ENCODE results near the gene SYF2. TPM values are rescaled to one million over a fixed set of nuclear protein-coding genes. Genes with fewer than 3 reads are reported as not detected.

Gene SYF2
- total RNA-seq, 1 donor from 2014 or later, result 41.4 TPM

DNA sequence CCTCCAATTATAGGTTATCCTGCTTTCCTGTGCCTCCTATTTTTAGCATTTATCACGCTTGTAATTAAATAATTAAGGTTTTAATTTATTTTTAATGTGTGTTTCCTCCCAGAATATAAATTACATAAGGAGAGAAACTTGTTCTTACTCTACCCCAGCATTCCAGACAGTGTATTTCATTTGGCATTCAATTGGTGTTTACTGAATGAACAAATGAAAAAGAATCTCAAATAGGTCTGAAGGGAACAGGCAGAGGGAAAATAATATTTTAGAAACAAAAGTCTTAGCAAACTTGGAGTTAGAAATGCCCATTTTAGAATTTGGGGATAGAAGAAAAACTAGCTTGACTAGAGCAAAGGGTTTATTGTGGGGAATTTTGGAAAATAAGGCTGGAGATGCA is 24.9 kb upstream of the SYF2 start:
- H3K27ac Mint-ChIP-seq, result no peak overlapping the region
- peaks cover 3% of the 10 kb centered on the region for H3K36me3 Mint-ChIP-seq (ENCODE audit: low read depth)
- no peak overlapping the region for H3K4me3 Mint-ChIP-seq
- H3K4me1 Mint-ChIP-seq (ENCODE audit: low read depth), result no peaks in the 10 kb centered on the region
- intact Hi-C loops (cut with micrococcal nuclease), result no loop called here
- DNase-seq (ENCODE audit: low spot score), result no peak
- no peaks in the 10 kb centered on the region for H3K27me3 Mint-ChIP-seq (ENCODE audit: insufficient read depth)
- H3K9me3 Mint-ChIP-seq, result no peaks in the 10 kb centered on the region

GRCh38 chr1:25256578-25256965 is 24.3 kb upstream of the SYF2 start:
- Mint-ChIP-seq H3K4me1 (ENCODE audit: low read depth) (no peaks in the 10 kb centered on the region), H3K27ac (no peak overlapping the region), H3K4me3 (no peak overlapping the region), H3K9me3 (no peaks in the 10 kb centered on the region), H3K36me3 (ENCODE audit: low read depth) (no peaks in the 10 kb centered on the region), H3K27me3 (ENCODE audit: insufficient read depth) (peaks cover 2% of the 10 kb centered on the region)
- intact Hi-C loops (cut with micrococcal nuclease), result no loop called here
- DNase-seq (ENCODE audit: low spot score), result no peak

DNA sequence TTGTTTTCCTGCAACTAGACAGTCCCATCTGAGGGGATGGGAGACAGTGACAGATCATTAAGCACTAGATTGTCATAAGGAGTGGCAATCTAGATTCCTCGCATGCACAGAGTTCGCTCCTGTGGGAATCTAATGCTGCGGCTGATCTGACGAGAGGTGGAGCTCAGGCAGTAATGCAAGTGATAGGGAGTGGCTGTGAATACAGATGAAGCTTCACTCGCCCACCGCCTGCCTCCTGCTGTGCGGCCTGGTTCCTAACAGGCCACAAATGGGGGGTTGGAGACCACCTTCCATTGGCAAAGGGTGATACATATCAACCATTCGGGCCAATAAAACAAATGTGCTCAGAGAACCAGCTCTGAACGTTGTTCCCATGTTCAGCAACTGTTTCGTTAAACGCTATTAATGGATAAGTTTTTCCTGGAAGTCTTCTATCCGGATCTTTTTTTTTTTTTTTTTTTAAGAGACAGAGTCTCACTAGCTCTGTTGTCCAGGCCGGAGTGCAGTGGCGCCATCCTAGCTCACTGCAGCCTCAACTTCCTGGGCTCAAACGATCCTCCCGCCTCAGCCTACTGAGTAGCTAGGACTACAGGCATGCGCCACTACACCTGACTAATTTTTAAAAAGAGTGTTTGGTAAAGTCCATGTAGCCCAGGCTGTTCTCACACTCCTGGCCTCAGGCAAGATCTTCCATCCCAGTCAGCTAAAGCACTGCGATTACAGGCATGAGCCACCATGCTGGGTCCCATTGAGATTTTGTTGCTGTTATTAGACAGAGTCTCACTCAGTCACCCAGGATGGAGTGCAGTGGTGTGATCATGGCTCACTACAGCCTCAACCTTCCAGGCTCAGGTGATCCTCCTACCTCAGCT is 23.6 kb upstream of the SYF2 start:
- intact Hi-C loops (cut with micrococcal nuclease), result no loop called here
- H3K36me3 Mint-ChIP-seq (ENCODE audit: low read depth), result no peaks in the 10 kb centered on the region
- no peaks in the 10 kb centered on the region for H3K4me1 Mint-ChIP-seq (ENCODE audit: low read depth)
- H3K4me3 Mint-ChIP-seq, result no peak overlapping the region
- no peak for DNase-seq (ENCODE audit: low spot score)
- no peaks in the 10 kb centered on the region for H3K9me3 Mint-ChIP-seq
- peaks cover 2% of the 10 kb centered on the region for H3K27me3 Mint-ChIP-seq (ENCODE audit: insufficient read depth)
- no peak overlapping the region for H3K27ac Mint-ChIP-seq

GRCh38 chr1:25253911-25254310 is 21.6 kb upstream of the SYF2 start:
- no peaks in the 10 kb centered on the region for H3K4me1 Mint-ChIP-seq (ENCODE audit: low read depth)

DNA sequence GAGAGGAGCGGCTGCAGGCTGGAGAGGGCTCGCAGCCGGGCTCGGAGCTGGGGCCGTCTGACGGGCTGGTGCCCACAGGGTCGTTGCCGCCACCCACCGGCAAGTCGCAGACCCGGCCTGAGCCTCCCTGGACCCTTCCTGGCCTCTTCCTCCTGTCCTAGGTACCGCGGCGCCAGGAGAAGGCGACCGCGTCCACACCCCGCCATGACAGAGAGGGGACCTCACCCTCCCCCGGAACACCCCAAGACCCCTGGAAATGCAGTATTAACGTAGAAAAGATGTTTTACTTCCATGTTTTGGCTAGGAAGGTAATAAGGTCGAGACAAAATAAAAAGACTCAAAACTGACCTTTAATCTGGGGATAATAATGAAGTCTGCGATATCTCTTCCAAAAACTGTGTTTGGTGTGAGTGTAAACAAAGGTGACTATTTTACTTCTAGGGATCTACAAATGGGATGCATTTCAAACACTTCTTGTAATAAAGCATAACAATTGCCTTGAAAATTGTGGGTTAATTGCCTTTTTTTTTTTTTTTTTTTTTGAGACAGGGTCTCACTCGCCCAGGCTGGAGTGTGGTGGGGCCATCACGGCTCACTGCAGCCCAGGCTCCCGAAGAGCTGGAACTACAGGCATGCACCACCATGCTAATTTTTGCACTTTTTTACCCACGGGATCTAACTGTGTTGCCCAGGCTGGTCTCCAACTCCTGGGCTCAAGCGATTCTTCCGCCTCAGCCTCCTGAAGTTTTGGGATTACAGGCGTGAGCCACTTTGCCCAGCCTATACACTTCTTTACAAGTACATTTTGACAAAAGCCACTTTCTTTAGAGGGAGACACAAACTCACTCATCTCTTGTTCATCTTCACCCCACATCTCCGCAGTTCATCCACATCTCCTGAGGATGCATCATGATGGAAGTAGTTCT is 15.8 kb upstream of the SYF2 start:
- intact Hi-C loops (cut with micrococcal nuclease), result loop anchor here (1.0 to 10.0 kb wide), 12 partner anchors 9 to 1987 kb away; partner anchors contain the start of genes MACO1, PAFAH2, RCAN3 and SRRM1
- peaks cover 42% of the 10 kb centered on the region for H3K4me1 Mint-ChIP-seq (ENCODE audit: low read depth)
- peak overlapping the region; percentile 77 for H3K27ac Mint-ChIP-seq
- no peak for DNase-seq (ENCODE audit: low spot score)
- peaks cover 38% of the 10 kb centered on the region for H3K36me3 Mint-ChIP-seq (ENCODE audit: low read depth)
- H3K27me3 Mint-ChIP-seq (ENCODE audit: insufficient read depth), result peaks cover 2% of the 10 kb centered on the region
- H3K4me3 Mint-ChIP-seq, result peak overlapping the region; percentile 92
- H3K9me3 Mint-ChIP-seq, result no peaks in the 10 kb centered on the region

More at GRCh38 chr1:25253911-25254310, 21.6 kb upstream of the SYF2 start:
- Mint-ChIP-seq H3K27ac (no peak overlapping the region), H3K36me3 (ENCODE audit: low read depth) (no peaks in the 10 kb centered on the region), H3K9me3 (no peaks in the 10 kb centered on the region), H3K4me3 (no peak overlapping the region), H3K27me3 (ENCODE audit: insufficient read depth) (peaks cover 2% of the 10 kb centered on the region)
- intact Hi-C loops (cut with micrococcal nuclease), result no loop called here
- DNase-seq (ENCODE audit: low spot score), result no peak

GRCh38 chr1:25247024-25247828 is 14.9 kb upstream of the SYF2 start, which contains the start of gene RSRP1:
TSS of gene RSRP1 (minus strand) at chr1:25247454. CDS start at chr1:25246963, 491 bp downstream.
- intact Hi-C loops (cut with micrococcal nuclease), result loop anchor here (1.0 to 10.0 kb wide), 12 partner anchors 8 to 1988 kb away; partner anchors contain the start of genes MACO1, PAFAH2, RCAN3 and SRRM1

DNA sequence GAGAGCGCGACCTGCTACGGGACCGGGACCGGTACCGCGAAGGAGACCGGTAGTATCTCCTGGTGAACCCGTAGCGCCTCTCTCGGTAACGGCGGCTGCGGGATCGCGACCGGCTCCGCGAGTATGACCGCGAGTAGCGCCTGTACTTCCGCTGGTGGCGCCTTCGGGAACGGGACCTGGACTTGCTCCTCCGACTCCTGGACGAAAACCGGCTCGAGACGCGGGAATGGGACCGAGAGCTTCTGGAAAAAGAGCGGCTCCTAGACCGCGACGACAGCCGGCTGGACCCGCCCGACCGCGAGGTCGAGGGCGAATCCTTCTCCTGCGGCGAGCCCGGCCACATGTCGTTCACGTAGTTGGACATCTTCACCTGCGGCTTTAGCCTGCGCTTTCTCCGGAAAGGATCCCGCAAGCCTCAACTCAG is 14.3 kb upstream of the SYF2 start:
- intact Hi-C loops (cut with micrococcal nuclease), result loop anchor here (1.0 to 10.0 kb wide), 12 partner anchors 7 to 1988 kb away; partner anchors contain the start of genes MACO1, PAFAH2, RCAN3 and SRRM1
- no peak for DNase-seq (ENCODE audit: low spot score)
- Mint-ChIP-seq H3K4me3 (peak overlapping the region; percentile 92), H3K9me3 (no peaks in the 10 kb centered on the region), H3K4me1 (ENCODE audit: low read depth) (peaks cover 55% of the 10 kb centered on the region), H3K27ac (peak overlapping the region; percentile 99), H3K36me3 (ENCODE audit: low read depth) (peaks cover 49% of the 10 kb centered on the region), H3K27me3 (ENCODE audit: insufficient read depth) (peaks cover under 1% of the 10 kb centered on the region)

More at GRCh38 chr1:25247024-25247828, 14.9 kb upstream of the SYF2 start, which contains the start of gene RSRP1:
- Mint-ChIP-seq H3K27me3 (ENCODE audit: insufficient read depth) (peaks cover 2% of the 10 kb centered on the region), H3K27ac (peak within 1 kb of the TSS; percentile 99), H3K9me3 (no peaks in the 10 kb centered on the region), H3K4me3 (peak within 1 kb of the TSS; percentile 92), H3K4me1 (ENCODE audit: low read depth) (peaks cover 50% of the 10 kb centered on the region), H3K36me3 (ENCODE audit: low read depth) (peaks cover 46% of the 10 kb centered on the region)
- peak; percentile 100 for DNase-seq (ENCODE audit: low spot score)

DNA sequence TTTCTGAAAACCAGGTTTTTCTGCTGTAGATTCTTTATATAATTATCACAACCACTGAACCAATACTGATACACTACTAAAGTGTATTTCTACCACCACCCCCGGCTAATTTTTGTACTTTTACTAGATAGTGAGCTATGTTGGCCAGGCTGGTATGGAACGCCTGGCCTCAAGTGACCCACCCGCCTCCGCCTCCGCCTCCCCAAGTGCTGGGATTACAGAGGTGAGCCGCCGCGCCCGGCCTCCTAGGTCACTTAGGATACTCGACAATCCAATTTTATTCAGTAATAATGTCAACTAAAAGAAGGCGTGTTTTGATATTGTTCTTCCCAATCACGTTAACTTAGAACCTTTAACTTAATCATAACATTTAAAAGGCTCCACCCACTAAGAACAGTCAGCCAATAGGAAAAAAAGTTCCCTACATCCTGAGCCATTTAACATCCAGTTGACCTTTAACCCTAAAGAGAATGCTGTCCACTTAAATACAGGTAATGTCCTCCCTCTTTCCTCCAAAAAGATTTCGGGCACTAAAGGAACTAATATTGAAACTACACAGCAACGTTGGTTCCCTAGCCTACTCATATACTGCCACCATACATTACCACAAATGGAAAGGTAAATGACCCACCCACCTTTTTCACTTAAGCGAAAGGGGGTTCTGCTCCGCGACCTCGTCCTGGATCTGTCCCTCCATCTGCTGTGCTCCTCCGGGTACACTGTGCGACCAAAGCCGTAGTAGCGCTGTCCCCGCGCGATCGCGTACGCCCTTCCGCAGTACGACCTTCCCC is 13.7 kb upstream of the SYF2 start:
- peaks cover 54% of the 10 kb centered on the region for H3K36me3 Mint-ChIP-seq (ENCODE audit: low read depth)
- H3K27ac Mint-ChIP-seq, result peak overlapping the region; percentile 99
- intact Hi-C loops (cut with micrococcal nuclease), result loop anchor here (2.0 to 10.0 kb wide), 6 partner anchors 93 to 1989 kb away; partner anchors contain the start of genes PAFAH2, RCAN3, SRRM1 and TMEM50A
- peaks cover 59% of the 10 kb centered on the region for H3K4me1 Mint-ChIP-seq (ENCODE audit: low read depth)
- H3K27me3 Mint-ChIP-seq (ENCODE audit: insufficient read depth), result no peaks in the 10 kb centered on the region
- DNase-seq (ENCODE audit: low spot score), result no peak
- peak overlapping the region; percentile 92 for H3K4me3 Mint-ChIP-seq
- H3K9me3 Mint-ChIP-seq, result no peaks in the 10 kb centered on the region

GRCh38 chr1:25245393-25245792 is 13.1 kb upstream of the SYF2 start:
- Mint-ChIP-seq H3K27me3 (ENCODE audit: insufficient read depth) (no peaks in the 10 kb centered on the region), H3K9me3 (no peaks in the 10 kb centered on the region), H3K4me1 (ENCODE audit: low read depth) (peaks cover 65% of the 10 kb centered on the region), H3K4me3 (peak overlapping the region; percentile 92), H3K27ac (peak overlapping the region; percentile 31), H3K36me3 (ENCODE audit: low read depth) (peaks cover 54% of the 10 kb centered on the region)
- no peak for DNase-seq (ENCODE audit: low spot score)
- intact Hi-C loops (cut with micrococcal nuclease), result loop anchor here (5.0 to 10.0 kb wide), 4 partner anchors 741 to 1989 kb away; partner anchors contain the start of genes PAFAH2, RCAN3 and WDTC1

GRCh38 chr1:25243907-25244306 is 11.6 kb upstream of the SYF2 start:
- DNase-seq (ENCODE audit: low spot score), result no peak
- Mint-ChIP-seq H3K36me3 (ENCODE audit: low read depth) (peaks cover 54% of the 10 kb centered on the region), H3K27ac (no peak overlapping the region), H3K9me3 (no peaks in the 10 kb centered on the region), H3K4me3 (peak overlapping the region; percentile 61), H3K27me3 (ENCODE audit: insufficient read depth) (no peaks in the 10 kb centered on the region), H3K4me1 (ENCODE audit: low read depth) (peaks cover 76% of the 10 kb centered on the region)
- intact Hi-C loops (cut with micrococcal nuclease), result loop anchor here (10.0 kb wide), 3 partner anchors 739 to 1991 kb away; partner anchors contain the start of genes RCAN3 and WDTC1
